HG02938 (cell line): ENCODE results near the gene TTYH2.

Experiments
- ATAC-seq: cut with Tn5 transposase; IDR thresholded peaks from one replicate; pipeline ENCODE4 v1.9.1; 2021; ENCODE audit warnings: mild to moderate bottlenecking, moderate library complexity; ENCODE audit not compliant: unreplicated experiment

Gene TTYH2

DNA sequence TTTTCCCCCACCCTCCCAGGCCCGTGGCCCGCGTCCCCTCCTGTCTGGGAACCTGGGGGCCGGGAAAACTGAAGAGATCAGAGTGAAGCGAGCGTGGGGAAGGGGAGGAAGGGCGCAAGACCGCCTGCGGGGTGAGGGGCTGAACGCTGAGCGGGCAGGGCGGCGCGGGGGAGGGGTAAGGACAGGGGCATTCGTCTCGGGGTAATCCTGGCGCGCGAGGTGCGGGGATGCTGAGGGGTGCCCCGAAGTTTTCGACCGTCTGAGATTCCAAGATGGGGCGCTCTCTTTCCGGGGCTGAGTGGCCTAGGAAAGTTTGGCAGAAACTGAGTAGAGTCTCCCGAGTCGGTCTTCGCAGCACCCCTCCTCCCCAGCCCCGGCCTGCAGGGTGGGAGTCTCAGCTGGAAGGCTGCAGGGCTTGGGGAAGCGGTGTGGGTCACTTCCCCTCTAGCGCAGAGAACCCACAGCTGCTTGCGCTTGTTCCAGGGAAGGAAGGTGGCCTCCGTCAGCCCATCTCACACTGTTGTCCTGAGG lies 555 bp downstream of the TTYH2 start:
- ATAC-seq: no peak

DNA sequence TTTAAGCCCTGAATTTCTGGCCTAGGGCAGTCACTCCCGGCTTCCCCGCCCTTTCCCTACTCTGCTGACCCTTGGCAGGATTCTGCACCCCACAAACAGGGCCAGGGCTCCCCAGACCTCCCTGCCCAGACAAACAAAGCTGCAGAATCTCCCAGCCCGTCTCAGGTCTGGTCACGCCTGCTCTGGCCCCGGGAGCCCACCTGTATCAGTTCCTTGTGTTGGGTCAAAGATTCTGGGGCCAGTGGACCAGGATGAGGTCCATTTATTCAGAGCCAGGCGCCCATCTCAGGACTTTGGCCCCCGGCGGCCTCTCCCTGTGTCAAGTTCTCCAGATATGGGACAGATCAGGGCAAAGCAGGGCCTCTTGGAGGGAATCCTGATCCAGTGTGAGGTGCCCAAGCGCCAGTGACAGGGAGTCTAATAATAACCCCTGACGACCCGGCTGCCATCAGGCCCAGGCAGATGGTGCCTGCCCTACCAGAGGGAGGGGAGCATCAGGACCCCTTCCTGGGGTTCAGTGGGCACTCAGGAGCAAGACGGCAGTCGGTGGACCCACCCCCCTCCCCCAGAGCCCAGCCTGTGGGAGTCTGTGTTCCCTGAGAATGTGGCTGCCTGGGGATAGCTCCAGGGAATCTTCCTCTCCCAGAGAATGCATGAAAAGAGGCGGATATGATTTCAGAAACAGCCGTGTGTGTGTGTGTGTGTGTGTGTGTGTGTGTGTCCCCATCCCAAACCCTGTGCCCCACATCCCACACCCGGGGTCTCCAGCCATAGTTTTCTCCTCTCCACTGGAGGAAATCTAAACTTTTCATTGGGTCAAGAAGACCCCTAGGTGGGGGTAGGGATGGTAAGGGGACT lies 1.3 kb downstream of the TTYH2 start:
- no peak for ATAC-seq

DNA sequence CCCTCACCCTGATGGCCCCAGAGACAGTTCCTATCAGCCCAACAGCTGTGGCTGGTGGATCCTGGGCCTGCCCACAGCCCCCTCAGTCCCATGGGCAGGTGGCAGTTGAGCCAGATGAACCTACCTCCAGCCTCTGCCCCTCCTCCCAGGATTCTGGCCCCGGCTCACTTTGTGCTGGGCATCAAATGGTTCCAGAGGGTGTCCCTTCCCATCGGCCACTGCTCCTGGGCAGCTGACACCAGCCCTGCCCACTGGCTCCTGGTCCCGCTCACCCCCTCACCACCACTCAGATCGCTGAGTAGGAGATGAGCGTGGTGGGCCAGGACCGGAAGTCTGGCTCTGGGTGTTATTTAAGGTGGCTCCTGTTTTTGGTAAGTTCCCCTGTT lies 2.0 kb downstream of the TTYH2 start:
- no peak for ATAC-seq

DNA sequence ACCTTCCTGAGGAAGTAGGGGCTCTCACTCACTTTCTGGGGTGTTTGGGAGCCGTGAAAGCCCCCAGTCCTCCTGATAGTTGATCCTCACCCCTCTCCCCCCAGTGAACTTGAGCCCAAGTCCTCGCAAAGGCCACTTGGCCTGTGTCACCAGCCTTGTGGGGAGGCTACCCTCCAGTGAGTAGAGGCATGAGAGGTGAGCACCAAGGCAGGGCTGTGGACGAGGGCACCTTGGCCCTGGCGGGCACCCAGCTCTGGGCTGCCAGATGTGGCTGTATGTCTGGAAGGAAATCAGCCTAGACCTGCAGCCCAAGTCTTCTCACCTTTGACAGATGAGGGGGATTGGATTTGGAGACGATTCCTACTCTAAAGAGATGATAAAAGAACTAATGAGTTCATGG lies 3.1 kb downstream of the TTYH2 start:
- ATAC-seq: no peak

DNA sequence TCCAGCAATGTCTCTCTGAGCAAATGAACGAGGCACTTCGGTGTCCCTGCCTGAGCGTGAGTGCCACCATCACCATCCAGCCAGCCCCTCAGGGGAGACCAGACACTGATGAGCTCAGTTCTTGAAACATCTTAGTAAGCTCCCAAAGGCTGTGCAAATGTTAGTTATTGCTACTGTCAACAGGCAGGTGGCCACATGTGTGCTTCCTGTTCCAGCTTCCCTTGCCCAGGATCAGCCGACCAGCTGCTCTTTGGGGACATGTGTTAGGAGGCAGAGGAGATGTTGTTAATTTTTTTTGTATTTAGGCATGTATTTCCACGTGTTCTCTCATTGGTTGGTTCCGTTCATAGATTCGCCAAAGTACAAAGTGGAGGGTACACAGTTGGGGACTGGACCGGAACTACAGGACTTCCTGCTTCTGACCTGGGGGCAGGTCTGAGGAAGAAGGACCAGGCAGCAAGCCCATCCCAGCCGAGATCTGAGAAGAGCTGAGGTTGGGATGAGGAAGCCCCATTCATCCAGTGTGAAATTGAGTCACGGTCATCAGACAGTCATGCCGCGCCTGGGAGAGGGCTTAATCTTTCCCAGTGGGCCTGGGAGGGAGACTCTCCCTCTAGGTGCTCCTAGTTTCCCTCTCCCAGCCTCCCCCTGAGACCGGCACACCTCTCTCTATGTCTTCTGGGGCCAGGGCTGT lies 3.8 kb downstream of the TTYH2 start:
- no peak for ATAC-seq

DNA sequence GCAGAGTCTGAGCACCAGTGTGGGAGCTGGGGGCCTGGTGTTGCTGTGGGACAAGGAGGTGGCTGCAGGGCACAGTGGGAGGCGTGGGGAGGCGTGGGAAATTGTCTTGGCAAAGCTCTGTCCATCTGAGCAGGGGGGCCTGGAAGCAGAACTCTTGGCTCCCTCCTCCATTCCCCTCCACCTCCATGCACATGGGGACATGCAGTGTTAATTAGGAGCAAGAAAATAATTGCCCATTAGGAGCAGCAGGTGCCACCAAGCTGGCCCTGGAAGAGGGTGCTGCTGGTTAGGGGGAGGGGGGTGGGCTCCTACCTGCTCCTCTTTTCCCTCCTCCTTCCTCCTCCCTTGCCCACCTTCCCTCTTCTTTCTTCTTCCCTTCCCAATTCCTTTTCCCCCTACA lies 4.5 kb downstream of the TTYH2 start:
- no peak for ATAC-seq

DNA sequence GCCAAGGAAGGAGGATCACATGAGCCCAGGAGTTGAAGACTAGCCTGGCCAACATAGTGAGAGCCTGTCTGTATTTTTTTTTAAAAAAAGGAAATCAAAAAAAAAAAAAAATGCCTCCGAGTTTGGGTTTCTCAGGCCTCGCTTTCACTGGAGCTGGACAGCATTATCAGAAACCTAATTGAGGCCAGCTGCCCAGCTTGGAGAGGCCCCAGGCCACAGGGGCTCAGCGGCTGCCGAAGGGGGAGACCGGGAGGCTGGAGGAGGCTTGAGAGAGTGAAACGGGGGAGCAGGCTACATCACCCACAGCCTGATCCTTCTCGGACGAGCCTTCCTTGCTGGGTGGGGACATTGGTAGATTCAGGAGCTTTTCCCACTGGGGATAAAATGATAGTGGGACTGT lies 5.1 kb downstream of the TTYH2 start:
- ATAC-seq: no peak

DNA sequence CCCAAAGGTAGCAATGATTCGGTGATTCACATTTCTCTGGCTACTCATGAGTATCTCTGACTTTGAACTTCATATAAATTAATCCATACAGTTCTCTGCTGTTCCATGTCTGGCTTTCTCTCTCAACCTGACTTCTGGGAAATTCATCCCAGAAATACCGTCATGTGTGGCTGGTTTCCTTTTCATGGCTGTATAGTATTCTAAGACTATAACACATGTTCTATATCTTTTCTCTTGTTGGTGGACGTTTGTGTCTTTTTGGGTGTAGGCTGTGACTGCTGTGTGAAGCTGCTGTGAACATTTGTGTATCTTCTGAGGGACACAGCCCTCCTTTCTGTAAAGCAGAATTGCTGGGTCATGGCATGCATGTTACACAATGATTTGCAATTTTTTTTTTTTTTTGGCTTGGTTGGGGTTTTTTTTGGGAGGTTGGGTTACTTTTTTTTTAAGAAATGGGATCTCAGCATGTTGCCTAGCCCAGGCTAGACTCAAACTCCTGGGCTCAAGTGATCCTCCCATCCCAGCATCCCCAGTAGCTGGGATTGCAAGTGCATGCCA lies 6.3 kb downstream of the TTYH2 start:
- no peak for ATAC-seq

DNA sequence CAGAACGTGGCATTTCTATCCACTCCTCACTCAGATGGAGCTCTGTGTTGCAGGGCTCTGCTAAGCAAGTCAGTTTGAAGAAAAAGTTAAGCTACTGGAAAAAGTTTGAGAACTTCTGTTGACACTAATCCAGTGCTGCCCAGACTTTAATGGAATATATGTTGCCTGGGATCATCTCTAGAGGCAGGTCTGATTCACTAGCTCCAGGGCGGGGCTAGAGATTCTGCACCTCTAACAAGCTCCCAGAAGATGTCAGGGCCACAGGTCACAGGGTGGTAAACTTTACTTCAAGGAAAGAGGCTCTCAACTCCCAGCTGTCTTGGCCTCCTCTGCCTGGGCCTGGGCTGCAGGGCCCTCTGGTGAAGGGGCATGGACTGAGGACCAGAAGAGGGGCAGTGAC lies 6.8 kb downstream of the TTYH2 start:
- no peak for ATAC-seq

DNA sequence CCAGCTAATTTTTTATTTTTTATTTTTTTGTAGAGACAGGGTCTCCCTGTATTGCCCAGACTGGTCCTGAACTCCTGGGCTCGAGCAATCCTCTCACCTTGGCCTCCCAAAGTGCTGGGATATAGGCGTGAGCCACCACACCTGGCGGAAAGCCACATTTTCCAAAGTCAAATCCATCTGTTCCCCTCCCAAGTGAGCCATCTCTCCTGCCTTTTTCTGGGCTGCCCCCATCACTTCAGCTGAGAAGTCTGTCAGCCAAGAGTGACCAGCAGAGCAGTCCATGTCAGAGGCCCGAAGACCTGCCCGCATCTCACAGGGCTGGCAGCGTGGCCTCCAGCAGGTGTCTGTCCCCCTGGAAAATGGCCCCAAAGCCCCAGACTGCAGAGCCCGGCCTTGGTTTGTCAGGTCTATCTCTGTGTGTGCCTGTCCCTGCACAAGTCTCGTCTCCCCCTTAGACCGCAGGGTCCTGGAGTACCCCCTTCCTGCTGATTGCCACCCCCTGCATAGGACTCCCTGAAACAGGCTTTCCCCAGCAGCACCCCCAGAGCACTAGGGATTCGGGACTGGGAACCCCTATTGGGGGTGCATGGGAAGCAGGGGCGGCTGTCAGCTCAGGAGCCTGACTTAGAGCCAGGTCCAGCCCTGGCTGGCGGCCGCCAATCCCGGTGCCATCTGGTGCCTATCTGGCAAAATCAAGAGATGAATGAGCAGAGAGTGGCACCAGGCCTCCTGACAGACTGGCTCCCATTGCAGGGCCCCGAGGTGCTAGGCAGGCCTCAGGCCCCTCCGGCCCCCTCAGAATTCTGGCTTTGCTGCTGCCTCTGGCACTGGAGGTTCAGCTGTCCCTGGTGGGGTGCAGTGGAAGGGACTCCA lies 7.8 kb downstream of the TTYH2 start:
- no peak for ATAC-seq

DNA sequence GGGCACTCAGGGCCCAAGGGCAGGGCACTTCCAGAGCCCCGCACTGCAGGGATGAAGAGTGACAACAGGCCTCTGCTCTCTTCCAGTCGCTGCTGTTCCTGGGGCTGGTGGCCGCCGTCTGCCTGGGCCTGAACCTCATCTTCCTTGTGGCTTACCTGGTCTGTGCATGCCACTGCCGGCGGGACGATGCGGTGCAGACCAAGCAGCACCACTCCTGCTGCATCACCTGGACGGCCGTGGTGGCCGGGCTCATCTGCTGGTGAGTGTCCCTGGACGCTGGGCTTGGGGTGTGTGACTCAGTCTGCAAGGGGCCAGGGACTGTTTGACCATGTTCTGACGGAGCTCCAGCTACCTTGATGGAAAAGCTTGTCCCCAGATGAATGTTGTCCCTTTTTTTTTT lies 9.0 kb downstream of the TTYH2 start:
- ATAC-seq: no peak

DNA sequence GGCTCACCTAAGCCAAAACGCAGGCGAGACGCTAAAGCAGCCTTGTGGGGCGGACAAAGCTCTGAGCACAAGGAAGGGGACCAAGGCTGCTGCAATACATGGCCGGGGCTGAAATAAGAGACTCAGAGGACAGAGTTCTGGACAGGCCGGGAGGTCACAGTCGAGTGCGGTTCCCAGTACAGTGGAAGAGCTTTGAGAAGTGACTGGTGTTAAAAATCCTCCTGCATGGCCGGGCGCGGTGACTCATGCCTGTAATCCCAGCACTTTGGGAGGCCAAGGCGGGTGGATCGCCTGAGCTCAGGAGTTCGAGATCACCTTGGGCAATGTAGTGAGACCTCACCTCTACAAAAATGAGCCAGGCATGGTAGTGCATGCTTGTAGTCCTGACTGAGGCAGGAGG lies 10.5 kb downstream of the TTYH2 start:
- ATAC-seq: no peak

DNA sequence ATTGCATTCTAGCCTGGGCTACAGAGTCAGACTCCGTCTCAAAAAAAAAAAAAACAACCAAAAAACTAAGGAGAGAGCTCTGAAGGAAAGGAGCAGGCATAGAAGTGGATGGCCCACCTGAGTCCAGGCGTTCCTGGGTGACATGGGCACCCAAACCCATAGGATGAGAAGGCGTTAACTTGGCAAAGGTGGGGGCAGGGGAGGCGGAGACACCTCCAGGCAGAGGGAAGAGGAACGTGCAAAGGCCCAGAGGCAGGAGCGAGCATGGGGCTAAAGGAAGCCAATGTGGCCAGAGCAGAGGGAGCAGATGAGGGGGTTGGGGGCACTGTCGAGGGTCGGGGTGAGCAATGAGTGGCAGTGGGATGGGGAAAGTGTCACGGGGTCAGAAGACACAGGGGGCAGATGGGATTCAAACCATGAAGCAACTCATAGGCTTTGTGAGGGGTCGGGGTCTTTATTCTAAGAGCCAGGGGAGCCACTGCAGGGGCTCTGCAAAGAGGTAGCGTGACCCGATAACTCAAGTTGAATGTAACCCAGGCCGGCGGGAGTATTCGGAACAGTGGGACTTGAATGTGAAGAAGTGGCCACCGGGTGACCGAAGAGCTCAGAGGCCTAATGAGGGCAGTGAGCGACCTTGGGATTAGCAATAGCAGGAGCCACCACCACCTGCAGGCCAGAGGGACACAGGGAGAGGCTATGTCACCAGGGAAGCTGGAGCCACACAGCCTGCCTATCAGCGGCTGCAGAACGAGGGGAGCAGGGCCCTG lies 11.8 kb downstream of the TTYH2 start:
- ATAC-seq: no peak

DNA sequence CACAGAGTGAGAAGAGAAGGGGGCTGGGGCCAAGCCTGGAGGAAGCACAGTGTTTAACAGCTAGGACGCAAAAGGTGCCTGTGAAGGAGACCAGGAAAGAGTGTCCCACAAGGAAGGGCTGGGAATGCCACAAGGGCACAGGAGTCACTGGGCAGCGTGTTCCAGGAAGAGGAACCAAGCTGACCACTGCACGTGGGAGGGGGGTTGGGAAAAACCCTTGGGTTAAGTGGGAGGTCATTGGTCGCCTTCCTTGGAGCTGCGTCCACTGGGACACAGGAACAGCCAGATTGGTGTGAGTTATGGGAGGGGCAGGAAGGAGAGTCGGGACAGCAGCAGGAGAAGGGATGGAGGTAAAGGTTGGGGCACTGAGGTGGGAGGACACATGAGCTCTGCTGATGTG lies 12.9 kb downstream of the TTYH2 start:
- no peak for ATAC-seq

DNA sequence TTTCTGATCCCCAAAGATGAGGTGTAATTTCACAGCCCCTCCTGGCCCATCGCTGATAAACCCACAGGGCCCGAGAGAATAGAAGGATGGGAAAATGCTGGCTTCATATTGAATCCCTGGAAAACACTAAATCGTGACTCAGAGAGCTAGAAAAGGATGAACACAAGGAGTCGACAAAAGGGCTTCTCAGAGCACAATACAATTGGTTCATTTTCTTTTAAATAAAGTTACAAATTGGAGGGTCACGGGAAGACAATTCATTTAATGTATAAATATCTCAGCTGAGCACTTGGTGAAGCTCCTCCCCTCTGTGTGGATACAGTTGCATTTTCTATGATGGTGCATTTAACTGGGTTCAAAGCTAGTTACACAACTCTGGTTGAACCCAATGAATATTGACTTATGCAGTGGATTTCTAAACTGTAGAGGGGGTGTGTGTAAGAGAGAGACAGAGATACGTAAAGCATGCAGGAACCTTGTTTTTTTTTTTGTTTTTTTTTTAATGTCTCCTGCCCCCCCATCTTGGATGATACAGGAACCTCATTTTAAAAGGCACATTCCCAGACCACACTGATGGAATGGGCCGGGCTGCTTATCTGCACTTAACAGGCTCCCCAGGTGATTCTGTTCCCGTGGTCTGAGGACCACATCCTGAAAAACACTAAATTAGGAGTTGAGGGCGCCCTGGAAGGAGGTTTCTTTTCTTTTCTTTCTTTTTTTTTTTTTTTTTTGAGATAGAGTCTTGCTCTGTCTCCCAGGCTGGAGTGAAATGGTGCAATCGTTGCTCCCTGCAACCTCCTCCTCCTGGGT lies 14.1 kb downstream of the TTYH2 start:
- no peak for ATAC-seq

DNA sequence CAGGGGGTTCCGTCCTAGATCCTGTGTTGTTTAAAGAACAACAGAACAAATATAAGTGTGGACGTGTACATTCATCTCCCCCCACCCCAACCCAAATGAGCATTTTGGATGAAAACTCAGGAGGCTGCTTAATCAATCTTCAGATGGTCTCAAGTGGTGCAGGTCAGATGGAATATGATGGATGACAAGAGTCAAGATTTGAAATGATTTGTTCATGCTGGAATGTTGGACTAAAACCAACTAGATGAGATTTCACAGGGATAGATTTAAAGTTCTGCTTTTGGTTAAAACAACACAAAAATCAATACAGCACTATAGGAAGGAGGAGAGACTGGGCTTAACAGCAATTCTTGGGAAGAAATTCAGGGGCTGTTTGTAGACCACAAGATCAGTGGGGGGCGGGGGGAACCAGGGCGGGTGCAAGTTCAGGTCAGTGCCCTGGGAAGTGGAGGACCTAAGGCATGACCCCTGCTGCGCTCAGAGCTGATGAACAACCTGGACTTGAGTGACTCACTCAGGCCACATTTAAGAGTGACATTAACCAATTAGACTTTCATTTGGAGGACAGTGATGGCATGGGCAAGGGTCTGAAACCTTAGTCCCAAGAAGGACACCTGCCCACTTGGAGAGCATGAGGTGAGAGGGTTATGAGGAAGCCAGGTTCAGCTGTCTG lies 15.1 kb downstream of the TTYH2 start:
- no peak for ATAC-seq

DNA sequence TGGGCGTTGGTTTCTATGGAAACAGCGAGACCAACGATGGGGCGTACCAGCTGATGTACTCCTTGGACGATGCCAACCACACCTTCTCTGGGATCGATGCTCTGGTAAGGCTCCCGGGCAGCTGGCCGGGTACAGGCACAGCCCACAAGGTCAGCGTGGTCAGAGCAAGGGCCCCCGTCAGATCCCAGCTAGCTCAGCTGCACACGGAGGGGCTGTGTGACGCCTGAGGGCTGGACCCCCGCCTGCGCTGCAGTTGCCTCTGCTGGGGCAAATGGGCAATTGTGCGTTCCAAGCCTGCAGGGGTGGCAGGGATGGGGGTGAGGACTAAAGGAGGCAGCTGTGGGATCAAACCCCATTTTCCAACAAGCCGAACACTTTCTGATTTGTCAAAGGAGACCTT lies 17.5 kb downstream of the TTYH2 start:
- ATAC-seq: no peak

DNA sequence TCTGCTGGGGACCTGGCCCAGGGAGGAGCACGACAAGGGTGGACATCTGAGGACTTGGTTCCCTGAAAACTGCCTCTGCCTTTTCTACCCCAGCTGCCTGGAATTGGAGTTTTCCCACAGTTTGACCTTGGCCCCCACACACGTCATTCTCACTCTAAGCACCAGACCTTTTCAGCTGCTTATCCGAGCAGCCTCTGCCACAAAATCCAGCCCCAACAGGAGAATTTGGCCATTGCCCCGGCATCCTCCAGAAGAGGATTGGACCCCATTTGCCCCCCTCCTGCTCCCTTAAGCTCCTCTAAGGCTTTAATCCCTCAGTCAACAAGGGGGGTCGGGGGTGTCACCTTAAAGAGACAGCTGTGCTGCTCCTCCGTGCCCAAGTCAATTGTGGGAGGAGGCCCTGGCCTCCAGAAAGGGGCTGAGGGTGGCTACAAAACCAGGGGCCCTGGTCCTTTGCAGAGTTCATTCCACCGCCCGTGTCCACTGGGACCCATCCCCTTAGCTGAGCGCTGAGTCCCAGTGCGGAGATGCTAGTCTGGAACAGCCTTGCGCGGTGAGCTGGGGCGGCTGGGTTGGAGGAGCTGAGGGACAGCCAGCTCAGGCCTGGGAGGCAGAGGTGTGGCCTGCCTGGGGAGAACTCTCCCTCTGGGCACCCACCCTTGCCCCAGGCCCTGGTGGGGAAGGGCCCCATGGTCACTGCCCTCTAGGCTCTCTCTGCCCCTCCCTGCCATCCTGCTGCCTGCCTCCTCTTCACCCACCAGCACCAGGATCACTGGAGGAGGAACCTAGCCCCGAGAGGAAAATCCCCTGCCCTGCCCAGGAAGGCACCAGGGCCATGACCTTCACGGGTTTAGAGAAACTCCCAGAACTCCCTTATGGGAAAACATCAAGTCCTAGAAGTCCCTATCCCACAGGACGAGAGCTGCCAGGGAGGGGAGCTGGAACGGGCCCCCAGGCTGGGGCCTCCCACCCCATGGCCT lies 18.8 kb downstream of the TTYH2 start:
- no peak for ATAC-seq
